Upper lobe of right lung (tissue), 1 donor: ENCODE data around the gene SMIM12. TPM values are rescaled to one million over a fixed set of nuclear protein-coding genes. Genes with fewer than 3 reads are reported as not detected.

Experiments
- ATAC-seq: fragments of 200-7000 bp; cut with Tn5 transposase; one replicate; pipeline ENCODE4 v1.9.1; 2020; ENCODE audit warnings: mild to moderate bottlenecking, moderate library complexity
- DNase-seq: peaks from one replicate; pipeline ENCODE4 v3.0.0-alpha.2; 2020
- H3K27ac ChIP-seq: fragments of 200-600 bp; one replicate; pipeline ENCODE4 v1.8.0; 2022
- H3K27me3 ChIP-seq: fragments of 200-600 bp; one replicate; pipeline ENCODE4 v1.8.0; 2022; ENCODE audit warnings: mild to moderate bottlenecking
- H3K36me3 ChIP-seq: fragments of 200-600 bp; one replicate; pipeline ENCODE4 v1.8.0; 2022
- H3K4me1 ChIP-seq: fragments of 200-600 bp; one replicate; pipeline ENCODE4 v1.8.0; 2022
- H3K4me3 ChIP-seq: fragments of 200-600 bp; one replicate; pipeline ENCODE4 v1.8.0; 2022; ENCODE audit warnings: mild to moderate bottlenecking
- H3K9me3 ChIP-seq: fragments of 200-600 bp; one replicate; pipeline ENCODE4 v1.8.0; 2022
- CTCF ChIP-seq: fragments of 200-600 bp; IDR thresholded peaks from one replicate; pipeline ENCODE4 v1.8.0; 2022; ENCODE audit warnings: antibody characterized with exemption
- intact Hi-C: fragments of 100-400 bp; cut with DNase I; formaldehyde crosslinking; loops from one replicate; pipeline ENCODE4 v1.11.0; 2022
- total RNA-seq: library from RNA; stranded (reverse); fragmentation: NEBNext Ultra II Directional; extraction: Animal tissue kit (Norgen Biotek cat#: 25700); gene quantifications from one replicate; pipeline ENCODE4 v1.2.1, GENCODE V29; 2021
- donor health status: DM: no; HTN: yes; CAD: no; lungs with severe emphysema.

Gene SMIM12
- total RNA-seq, 1 donor from 2014 or later, result 38.6 TPM

GRCh38 chr1:34899471-34899870, 39.9 kb upstream of the SMIM12 start:
- Histone ChIP-seq H3K36me3 (no peaks in the 10 kb centered on the region), H3K9me3 (no peaks in the 10 kb centered on the region), H3K4me3 (no peak overlapping the region), H3K27me3 (peaks cover 16% of the 10 kb centered on the region), H3K27ac (no peak overlapping the region), H3K4me1 (no peaks in the 10 kb centered on the region)
- DNase-seq (no peak), ATAC-seq (no peak)
- TF ChIP-seq CTCF, result no peak
- intact Hi-C loops, result no loop called here

DNA sequence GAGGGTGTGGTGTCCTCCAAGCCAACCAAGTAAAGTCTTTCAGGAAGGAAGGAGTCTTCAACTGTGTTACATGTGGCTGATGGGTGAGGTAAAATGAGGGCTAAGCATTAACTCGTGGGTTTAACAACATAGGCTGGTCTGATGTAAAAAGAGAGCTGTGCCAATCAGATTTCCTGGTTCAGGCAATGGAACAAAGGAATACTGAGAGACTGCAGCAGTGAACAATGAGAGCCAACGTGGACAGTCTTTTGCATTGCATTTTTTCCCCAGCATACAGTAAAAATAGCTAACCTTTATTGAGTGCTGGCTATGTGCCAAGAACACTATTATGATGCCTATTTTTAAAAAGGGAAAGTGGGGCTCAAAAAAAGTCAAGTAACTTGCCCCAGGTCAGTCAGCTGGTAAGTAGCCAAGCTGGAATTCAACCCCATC, 38.8 kb upstream of the SMIM12 start:
- DNase-seq, result no peak
- Histone ChIP-seq H3K9me3 (no peaks in the 10 kb centered on the region), H3K27ac (no peak overlapping the region), H3K27me3 (peaks cover 16% of the 10 kb centered on the region), H3K36me3 (no peaks in the 10 kb centered on the region), H3K4me3 (no peak overlapping the region), H3K4me1 (no peaks in the 10 kb centered on the region)
- intact Hi-C loops, result no loop called here
- no peak for ATAC-seq
- TF ChIP-seq CTCF, result no peak

DNA sequence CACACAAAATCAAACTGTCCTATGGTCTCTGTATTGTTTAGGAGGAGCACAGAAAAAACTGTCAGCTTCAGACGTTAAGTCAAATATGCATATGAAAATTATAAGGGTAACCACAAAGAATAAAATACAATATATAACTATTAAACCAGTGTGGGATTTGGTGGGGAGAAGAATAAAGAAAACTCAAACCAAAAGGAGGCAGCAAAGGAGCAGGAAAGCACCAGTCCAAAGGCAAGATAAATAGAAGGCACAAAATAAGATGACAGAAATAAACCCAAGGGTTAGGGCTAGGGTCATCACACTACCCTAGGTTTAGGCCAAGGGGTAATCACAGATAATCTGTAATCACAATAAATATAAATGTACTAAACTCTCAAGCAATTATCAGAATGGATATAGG, 37.1 kb upstream of the SMIM12 start:
- peaks cover 5% of the 10 kb centered on the region for H3K9me3 ChIP-seq
- no peaks in the 10 kb centered on the region for H3K4me1 ChIP-seq
- intact Hi-C loops, result no loop called here
- DNase-seq (no peak), ATAC-seq (no peak)
- no peak for TF ChIP-seq CTCF
- H3K27ac ChIP-seq, result no peak overlapping the region
- H3K27me3 ChIP-seq, result peaks cover 12% of the 10 kb centered on the region
- no peak overlapping the region for H3K4me3 ChIP-seq
- no peaks in the 10 kb centered on the region for H3K36me3 ChIP-seq

DNA sequence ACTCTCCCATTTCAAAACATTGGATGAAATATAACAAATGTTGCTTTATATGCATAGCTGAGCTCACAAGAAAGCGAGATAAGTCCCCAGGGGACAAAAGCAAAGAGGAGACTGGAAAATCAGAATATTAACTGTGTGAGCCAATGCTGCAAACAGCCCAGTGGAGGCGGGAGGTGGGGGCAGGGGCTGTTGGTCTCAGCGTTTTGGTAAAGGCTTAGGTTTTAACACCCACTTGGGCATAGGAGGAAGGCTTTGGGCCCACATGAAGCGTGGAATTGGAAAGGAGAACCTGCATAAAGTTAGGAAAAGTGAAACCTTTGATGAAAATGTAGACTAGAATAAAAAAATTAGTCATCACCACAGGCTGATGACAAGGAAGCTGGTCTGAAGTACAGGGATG, 30.2 kb upstream of the SMIM12 start:
- Histone ChIP-seq H3K27ac (no peak overlapping the region), H3K36me3 (no peaks in the 10 kb centered on the region), H3K4me3 (no peak overlapping the region), H3K27me3 (peaks cover 24% of the 10 kb centered on the region), H3K4me1 (peaks cover 5% of the 10 kb centered on the region), H3K9me3 (peaks cover 7% of the 10 kb centered on the region)
- TF ChIP-seq CTCF, result no peak
- intact Hi-C loops, result no loop called here
- ATAC-seq, result no peak
- no peak for DNase-seq

DNA sequence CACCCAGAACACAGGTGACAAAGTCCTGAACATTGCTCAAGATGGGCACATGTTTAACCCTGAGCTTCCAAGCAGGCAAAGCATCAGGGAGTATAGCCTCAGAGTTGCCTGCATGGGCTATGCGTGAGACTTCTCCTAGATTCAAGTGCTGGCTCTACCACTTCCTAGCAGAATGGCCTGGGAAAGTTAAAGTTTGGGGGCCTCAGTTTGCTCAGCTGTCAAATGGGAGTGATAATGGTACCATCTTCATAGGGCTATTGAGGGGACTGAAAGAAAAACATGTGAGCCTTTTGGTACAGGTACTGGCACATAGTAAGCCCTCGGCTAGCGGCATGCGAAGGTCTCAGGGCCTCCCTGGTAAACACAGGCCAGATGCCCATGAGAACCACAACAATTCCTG, 28.0 kb upstream of the SMIM12 start:
- intact Hi-C loops, result no loop called here
- Histone ChIP-seq H3K9me3 (peaks cover 7% of the 10 kb centered on the region), H3K36me3 (no peaks in the 10 kb centered on the region), H3K4me1 (peaks cover 5% of the 10 kb centered on the region), H3K27me3 (peaks cover 45% of the 10 kb centered on the region), H3K4me3 (no peak overlapping the region), H3K27ac (no peak overlapping the region)
- ATAC-seq (no peak), DNase-seq (no peak)
- TF ChIP-seq CTCF, result no peak
